GM21576 (cell line): Measurements from ENCODE around the gene KIR2DL3.
"Not testable (repeated sequence)": the region's sequence is repeated elsewhere in the genome, so short reads cannot be mapped to it uniquely, and the experiment has no call there.

Experiments
- ATAC-seq: cut with Tn5 transposase; IDR thresholded peaks from one replicate; pipeline ENCODE4 v1.9.1; 2021; ENCODE audit warnings: mild to moderate bottlenecking, moderate library complexity; ENCODE audit not compliant: unreplicated experiment

The KIR2DL3 gene

GRCh38 chr19:54741950-54742349 lies 3.6 kb downstream of the KIR2DL3 start:
- ATAC-seq = not testable (repeated sequence)

- not testable (repeated sequence) for ATAC-seq
Measured at GRCh38 chr19:54744080-54744479, 5.8 kb downstream of the KIR2DL3 start.

GRCh38 chr19:54747614-54748322 lies 9.5 kb downstream of the KIR2DL3 start:
- ATAC-seq = not testable (repeated sequence)

- ATAC-seq = not testable (repeated sequence)
Measured at GRCh38 chr19:54750276-54750675, 12.0 kb downstream of the KIR2DL3 start.

- not testable (repeated sequence) for ATAC-seq
Measured at GRCh38 chr19:54756204-54757110, 18.1 kb downstream of the KIR2DL3 start.

DNA sequence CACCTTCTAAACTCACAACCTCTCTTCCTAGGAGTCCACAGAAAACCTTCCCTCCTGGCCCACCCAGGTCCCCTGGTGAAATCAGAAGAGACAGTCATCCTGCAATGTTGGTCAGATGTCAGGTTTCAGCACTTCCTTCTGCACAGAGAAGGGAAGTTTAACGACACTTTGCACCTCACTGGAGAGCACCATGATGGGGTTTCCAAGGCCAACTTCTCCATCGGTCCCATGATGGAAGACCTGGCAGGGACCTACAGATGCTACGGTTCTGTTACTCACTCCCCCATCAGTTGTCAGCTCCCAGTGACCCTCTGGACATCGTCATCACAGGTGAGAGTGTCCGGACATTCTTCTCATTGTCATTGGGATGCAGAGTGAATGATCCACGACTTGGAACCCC lies 20.3 kb downstream of the KIR2DL3 start:
- ATAC-seq = not testable (repeated sequence)

DNA sequence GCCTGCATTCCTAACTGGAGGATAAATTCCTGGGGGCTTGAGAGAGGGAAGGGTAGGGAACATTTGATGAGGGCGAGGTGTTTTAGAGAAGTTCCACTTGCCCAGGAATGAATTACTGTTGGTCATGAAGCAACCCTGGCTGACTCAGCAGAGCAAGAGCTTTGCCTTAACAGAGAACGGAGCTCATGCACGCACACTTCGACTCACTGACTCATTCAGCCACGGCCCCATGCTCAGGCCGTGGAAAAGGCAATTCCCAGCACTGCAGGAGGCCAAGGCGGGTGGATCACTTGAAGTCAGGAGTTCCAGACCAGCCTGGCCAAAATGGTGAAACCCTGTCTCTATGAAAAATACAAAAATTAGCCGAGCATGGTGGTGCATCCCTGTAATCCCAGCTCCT lies 25.9 kb downstream of the KIR2DL3 start:
- ATAC-seq = not testable (repeated sequence)

DNA sequence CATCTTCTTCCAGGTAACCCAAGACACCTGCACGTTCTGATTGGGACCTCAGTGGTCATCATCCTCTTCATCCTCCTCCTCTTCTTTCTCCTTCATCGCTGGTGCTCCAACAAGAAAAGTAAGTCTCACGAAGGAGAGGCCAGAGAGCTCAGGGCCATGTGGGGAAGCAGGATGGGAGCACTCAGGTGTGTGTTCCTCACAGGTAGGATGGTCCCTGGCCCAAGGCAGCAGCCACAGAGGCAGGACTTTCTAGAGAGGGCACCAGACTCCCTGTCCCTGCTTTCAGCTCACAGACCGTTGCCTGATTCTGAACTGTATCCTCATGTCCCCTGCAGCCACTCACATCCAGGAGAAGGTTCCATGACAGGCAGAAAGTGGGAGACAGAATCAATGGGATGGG lies 28.2 kb downstream of the KIR2DL3 start:
- not testable (repeated sequence) for ATAC-seq

GRCh38 chr19:54769646-54770045 lies 31.3 kb downstream of the KIR2DL3 start, which contains the start of gene KIR2DL1:
Gene KIR2DL1 (plus strand): TSS chr19:54769793. CDS start chr19:54769851, 58 bp downstream.
- ATAC-seq = not testable (repeated sequence)

GRCh38 chr19:54770511-54770910 lies 32.2 kb downstream of the KIR2DL3 start:
- not testable (repeated sequence) for ATAC-seq

DNA sequence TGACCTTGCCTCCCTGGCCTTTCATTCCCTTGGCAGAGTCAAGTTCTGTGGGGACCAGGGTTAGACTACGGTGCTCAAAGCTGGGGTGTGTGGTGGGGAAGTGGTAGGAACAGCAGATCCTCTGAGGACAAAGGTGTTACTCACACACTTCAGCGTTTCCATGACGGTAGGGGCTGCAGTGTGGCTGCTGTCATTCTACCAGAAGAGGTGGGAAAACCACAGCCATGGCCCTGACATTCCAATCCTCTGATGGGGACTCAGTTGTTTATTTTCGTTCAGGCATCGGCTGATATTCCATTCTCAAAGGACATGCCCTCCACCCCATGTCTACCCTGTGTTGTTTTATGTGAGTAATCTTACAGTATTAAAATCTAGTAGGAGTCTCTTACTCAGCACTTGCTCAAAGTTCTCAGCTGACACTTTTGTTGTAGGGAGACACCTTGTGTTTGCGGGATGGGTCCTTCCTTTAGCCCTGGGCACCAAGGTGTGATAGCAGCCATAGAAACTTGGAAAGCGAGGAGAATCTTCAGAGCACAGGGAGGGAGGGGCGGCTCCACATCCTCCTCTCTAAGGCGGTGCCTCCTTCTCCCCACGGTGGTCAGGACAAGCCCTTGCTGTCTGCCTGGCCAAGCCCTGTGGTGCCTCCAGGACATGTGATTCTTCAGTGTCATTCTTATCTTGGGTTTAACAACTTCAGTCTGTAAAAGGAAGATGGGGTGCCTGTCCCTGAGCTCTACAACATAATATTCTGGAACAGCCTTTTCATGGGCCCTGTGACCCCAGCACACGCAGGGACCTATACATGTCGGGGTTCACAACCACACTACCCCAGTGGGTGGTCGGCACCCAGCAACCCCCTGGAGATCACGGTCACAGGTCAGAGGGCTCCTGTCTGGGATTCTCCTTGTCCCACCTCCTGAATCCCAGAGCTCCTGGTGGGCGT lies 33.0 kb downstream of the KIR2DL3 start:
- not testable (repeated sequence) for ATAC-seq

DNA sequence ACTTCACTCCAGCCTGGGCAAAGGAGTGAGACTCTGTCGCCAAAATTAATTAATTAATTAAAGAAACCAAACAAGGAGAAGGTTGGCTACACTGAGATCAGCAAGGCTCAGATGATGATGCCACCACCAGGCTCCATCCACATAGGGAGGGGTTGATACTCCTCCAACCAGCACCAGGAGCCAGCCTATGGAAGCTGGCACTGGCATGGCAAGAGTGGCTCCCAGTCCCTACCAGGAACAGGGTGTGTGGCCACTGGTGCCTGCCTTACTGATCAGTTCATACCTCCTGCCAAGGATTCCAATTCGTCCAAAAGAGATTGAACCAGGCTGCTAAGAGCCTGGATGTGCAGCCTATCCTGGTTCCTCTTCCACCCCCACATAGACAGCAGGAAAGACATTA lies 34.4 kb downstream of the KIR2DL3 start:
- not testable (repeated sequence) for ATAC-seq

DNA sequence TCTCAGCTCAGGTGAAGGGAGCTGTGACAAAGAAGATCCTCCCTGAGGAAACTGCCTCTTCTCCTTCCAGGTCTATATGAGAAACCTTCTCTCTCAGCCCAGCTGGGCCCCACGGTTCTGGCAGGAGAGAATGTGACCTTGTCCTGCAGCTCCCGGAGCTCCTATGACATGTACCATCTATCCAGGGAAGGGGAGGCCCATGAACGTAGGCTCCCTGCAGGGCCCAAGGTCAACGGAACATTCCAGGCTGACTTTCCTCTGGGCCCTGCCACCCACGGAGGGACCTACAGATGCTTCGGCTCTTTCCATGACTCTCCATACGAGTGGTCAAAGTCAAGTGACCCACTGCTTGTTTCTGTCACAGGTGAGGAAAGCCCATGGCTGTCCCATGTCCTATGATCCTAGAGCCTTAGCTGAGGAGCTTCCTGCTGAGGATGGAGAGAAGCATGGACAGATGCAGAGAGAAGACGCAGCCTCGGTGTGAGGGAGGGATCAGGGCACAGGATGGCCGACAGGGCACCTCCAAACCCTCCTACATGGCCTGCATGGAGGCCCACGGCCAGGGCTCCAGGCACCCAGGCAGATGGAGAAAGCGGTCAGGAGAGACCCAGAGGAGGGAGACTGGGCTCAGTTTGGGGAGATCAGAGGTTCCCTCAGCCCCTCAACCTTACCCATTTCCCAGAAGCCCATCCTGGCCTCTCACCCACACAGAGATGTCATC lies 36.9 kb downstream of the KIR2DL3 start:
- ATAC-seq = not testable (repeated sequence)

GRCh38 chr19:54775830-54776229 lies 37.5 kb downstream of the KIR2DL3 start:
- not testable (repeated sequence) for ATAC-seq

DNA sequence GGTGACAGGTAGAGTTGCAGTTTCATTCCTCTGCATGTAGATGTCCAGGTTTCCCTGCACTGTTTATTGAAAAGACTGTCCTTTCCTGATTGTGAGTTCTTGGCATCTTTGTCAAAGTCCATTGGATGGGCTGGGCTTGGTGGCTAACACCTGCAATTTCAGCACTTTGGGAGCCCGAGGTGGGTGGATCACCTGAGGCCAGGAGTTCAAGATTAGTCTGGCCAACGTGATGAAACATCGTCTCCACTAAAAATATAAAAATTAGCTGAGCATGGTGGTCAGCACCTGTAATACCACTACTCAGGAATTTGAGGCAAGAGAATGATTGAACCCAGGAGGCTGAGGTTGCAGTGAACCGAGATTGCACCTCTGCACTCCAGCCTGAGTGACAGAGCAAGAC lies 39.5 kb downstream of the KIR2DL3 start:
- ATAC-seq = not testable (repeated sequence)

GRCh38 chr19:54778896-54779295 lies 40.6 kb downstream of the KIR2DL3 start:
- not testable (repeated sequence) for ATAC-seq

- ATAC-seq = not testable (repeated sequence)
Measured at GRCh38 chr19:54782916-54783315, 44.6 kb downstream of the KIR2DL3 start.

DNA sequence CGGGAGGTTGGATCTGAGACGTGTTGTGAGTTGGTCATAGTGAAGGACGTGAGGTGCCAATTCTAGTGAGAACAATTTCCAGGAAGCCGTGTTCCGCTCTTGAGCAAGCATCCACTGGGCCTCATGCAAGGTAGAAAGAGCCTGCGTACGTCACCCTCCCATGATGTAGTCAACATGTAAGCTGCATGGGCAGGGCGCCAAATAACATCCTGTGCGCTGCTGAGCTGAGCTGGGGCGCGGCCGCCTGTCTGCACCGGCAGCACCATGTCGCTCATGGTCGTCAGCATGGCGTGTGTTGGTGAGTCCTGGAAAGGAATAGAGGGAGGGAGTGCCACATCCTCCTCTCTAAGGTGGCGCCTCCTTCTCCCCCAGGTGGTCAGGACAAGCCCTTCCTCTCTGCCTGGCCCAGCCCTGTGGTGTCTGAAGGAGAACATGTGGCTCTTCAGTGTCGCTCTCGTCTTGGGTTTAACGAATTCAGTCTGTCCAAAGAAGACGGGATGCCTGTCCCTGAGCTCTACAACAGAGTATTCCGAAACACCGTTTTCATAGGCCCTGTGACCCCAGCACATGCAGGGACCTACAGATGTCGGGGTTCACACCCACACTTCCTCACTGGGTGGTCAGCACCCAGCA lies 47.9 kb downstream of the KIR2DL3 start:
- not testable (repeated sequence) for ATAC-seq

DNA sequence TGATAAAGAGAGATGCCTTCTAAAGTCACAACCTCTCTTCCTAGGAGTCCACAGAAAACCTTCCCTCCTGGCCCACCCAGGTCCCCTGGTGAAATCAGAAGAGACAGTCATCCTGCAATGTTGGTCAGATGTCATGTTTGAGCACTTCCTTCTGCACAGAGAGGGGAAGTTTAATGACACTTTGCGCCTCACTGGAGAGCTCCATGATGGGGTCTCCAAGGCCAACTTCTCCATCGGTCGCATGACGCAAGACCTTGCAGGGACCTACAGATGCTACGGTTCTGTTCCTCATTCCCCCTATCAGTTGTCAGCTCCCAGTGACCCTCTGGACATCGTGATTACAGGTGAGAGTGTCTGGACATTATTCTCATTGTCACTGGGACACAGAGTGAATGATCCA lies 49.8 kb downstream of the KIR2DL3 start:
- not testable (repeated sequence) for ATAC-seq
